Suppressor macrophage treated with lipopolysaccharide for 1 hour (primary cell): ENCODE results near the gene GRID2.
"Not testable (repeated sequence)": the region's sequence is repeated elsewhere in the genome, so short reads cannot be mapped to it uniquely, and the experiment has no call there.

ENCODE experiments used
- DNase-seq, 3 donors: peaks; one replicate each; pipeline ENCODE4 v3.0.0-alpha.2; 2020 to 2022

Gene GRID2

DNA sequence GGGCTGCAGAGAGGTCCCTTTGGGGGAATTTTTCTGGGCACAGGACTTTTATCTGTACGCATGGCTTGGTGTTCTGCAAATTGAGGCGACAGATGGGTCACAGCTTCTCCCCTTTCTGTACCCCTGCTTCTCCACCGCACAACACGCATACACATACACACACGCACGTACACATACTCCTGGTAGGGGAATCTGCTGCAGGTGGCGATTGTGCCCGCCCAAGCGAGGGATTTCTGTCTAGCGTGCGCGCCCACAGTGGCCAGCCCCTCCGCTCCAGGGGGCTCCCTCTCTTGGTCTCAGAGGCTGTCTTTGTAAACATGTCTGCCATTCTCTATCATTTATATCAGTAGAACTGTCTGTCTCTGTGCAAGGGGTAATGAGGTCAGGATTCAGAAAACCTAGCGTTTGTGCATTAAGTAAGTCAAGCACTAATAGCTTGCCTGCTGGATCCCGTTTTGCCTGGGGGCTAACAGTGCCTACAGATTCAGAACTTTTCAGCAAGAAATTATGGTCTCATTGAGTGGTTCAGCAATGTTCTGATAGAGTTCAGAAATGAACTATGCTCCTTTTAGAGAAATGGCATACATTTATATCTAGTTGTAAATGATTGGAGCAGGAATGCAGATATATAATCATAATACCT, 2.2 kb downstream of the GRID2 start:
- no peak for DNase-seq

DNA sequence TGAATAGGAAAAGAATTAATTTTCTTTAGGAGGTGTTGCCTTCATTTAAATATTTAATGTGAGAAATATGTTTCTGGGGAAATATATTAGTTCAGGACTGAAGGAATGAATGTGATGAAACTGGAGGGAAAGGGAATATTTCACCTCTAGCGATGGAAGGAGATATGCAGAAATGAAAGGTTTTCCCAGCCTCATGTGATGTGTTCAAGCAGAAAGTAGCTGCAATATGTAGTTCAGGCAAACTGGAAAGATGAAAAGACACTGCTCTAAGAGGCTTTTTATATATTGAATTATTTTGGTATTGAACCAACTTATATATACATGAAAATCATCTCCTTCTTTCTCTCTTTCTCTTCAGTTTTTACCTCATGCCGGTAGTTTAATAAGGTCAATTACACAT, 3.4 kb downstream of the GRID2 start:
- no peak for DNase-seq

DNA sequence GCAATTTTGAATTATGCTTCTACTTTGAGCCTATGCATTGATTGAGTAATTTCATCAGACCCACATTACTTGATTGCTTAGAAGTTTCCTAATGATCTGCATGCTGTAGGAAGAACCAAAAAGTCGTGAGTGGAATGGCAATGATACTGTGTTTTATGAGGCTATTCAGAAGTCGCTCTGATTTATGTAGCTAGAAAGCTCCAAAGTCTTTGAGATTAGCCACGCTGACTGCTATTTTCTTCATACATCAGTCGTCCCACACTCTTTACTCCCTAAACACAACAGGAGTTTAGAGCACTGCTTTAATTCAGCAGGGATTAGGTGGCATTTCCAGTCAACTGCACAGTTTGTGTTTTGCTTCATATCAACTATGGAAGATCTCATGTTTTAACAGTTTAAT, 4.1 kb downstream of the GRID2 start:
- no peak for DNase-seq

DNA sequence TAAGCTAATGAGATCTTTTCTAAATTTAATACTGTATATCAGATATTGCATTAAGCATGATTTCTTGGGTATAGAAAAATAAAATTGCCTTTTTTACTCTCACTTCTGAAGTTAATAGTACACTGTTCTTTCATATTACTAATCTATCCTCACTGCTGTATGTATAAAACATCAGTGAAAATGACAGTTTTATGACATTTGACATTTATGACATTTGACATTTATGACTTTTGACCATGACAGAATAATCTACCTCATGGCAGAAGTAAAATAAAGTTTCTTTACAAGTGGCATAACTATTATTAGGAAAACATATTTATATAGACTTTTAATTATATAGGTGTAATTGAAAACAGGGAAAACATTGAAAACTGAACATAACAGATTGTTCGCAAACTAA, 13.3 kb downstream of the GRID2 start:
- no peak for DNase-seq

DNA sequence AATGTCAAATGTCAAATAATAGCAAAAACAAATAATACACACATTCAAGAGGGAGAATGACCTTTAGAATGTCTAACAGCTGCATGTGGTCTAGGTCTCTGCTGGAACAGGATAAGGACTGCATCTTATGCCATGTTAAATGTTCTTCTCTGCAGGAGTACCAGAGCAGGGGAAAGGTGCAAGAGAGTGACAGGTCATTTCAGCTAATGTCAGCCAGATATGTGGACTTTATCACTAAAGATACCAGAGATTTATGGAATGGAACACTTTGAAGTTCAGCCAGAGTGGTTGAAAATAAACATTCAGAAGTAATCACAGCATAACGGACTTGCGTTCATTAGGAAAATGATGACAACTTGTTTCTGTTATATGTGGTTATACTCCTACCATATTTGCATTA, 24.3 kb downstream of the GRID2 start:
- DNase-seq: no peak

DNA sequence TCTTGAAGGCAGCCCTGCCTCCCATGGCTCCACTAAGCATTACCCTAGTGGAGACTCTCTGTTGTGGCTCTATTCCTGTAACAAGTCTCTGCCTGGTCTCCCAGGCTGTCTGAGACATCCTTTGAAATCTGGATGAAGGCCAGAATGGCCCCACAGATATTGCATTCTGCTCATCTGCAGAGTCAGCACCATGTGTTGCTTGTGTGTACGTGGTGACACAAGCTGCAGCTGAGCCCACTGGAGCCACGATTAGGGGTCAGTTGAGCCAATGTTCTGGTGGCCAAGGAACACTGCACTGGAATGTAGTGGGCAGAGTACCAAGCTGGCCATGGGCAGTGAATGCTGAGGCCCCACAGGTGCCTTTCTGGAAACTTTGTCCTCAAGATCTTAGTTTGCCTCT, 29.2 kb downstream of the GRID2 start:
- no peak for DNase-seq

DNA sequence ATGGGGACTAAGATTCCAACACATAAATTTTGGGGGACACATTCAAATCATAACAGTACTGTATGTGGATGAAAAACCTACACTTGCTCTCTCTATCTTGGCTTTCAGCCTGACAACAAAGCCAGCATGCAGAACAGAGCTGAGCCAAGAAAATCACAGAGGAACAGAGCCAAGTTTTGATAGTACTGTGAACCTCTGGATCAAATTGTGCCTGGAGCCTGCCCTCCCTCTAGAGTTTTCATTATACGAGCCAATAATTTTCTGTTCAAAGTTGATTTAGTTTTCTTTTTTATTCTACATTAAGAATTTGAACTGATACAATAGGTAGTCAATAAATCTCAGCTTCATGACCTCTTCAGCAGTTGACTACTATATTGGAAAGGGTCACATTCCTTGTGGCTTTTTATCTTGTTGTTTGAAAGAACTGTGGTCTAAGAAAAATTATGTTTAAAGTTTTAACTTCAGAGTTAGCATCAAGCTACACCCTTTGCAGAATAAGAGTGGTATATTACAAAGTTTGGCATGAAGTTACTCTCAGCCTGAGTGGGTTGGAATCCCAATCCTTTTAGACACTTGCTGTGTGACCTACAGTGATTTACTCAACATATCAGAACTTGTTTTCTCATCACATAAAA, 31.1 kb downstream of the GRID2 start:
- no peak for DNase-seq

DNA sequence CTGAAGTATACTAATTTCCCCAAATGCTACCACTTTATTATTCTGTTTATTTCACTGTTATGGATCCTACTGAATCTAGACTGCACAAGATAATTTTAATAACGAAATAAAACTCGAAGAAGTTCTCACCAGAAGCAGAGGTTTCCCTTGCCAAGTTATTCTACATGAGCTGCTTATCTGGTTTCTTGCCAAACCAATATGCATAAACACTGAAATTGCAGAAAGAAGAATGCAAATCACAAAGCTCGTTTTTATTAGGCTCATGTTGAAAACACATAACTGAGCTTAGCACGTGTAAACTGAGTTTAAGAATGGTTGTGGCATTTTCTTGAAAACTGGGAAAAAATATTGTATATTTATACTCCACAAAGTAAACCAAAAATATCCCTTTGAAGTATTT, 35.9 kb downstream of the GRID2 start:
- DNase-seq: no peak

DNA sequence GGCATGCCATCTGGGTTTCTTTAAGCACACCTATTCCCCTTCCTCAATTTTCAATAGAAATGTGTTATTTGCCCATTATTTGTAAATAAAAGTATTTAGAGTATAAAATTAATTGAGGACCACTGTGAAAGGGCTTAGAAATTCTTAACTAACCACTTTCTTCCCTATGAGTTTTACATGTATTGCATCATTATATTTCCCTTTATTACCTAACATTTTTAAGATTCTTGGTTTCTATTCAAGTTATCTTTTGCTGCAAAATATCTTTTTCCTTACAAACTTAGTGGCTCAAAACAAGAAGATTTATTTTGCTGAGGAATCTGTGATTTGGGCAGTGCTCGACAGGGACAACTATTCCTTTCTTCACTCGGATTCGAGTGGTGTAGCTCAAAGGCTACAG, 40.5 kb downstream of the GRID2 start:
- DNase-seq: no peak

DNA sequence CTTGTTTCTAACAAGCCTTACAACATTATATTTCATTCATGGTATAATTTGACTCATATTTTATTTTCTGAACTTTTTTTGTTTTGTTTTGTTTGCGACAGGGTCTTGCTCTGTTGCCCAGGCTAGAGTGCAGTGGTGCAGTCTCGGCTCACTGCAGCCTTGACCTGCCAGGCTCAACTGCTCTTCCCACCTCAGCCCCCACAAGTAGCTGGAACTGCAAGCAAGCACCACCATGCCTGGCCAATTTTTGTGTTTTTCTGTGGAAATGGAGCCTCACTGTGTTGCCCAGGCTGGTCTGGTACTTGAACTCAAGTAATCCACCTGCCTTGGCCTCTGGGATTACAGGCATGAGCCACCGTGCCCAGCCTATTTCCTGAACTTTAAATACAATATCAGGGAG, 42.5 kb downstream of the GRID2 start:
- DNase-seq: no peak

DNA sequence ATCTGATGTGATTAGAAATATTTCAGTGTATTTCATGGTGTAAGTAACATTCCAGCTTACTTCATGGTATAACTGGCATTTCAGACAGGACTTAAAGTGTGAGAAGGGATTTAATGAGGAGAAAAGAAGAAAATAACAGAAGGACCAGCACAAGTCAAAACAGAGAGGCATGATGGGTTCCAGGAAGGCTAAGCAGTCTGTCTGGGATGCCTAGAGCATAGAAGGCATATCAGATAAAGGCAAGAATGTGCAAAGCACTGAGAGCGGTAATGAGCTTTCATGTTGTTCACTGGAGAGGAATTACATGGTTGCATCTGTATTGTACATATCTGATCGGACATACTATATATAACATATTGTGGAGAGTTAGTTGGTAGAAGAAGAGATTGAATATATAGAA, 54.2 kb downstream of the GRID2 start:
- DNase-seq: no peak

DNA sequence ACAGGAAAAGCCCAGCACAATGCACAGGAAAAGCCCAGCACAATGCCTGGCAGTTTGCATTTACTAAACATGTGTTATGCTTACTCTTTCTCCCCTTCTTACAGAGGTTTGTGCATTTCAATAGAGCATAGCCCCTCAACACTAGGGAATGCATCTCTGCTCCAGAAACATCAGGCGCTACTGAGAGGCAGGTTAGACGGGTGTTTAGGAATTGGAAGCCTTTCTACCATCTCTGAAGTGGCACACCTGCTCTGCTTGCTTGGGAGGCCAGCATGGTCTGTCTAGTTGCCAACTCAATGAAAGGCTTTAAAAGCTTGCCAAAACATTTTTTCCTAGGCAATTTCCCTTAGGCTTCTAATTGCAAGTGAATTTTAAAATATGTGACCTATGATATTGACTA, 55.7 kb downstream of the GRID2 start:
- no peak for DNase-seq

DNA sequence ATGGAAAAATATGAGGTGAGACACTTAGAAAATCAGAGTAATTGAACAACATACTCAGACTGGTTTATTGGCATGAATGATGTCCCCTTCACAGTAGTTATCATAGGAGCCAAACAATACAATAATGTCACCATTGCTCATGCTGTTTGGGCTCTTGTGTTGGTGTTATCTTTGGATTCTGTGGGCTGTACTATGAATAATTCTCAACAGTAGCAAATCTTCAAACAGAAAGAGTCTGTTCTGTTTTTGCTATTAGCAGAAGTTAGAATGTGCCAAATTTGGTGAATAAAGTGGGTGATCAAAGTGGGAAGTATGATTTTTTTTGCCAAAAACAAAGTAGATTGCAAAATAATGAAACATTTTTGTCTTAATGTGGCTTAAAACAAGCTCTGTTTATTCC, 58.3 kb downstream of the GRID2 start:
- DNase-seq: no peak

DNA sequence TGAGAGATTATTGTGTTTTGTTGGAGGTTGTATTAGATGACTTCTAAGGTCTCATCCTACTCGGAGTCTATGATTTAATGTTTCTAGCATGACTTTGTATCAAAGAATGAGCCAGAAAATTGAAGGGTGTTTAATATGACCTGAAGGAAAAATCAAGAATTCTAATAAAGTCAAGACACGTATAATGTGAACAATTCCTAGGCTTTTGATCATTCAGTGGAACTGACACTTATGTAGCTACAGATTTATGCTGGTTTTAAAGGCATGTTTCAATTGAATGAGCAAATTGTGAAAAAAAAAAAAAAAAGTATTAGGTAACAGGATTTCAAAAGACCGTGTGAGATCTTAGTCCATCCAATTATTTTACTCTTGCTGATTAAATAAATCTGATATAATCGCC, 64.9 kb downstream of the GRID2 start:
- DNase-seq: no peak

DNA sequence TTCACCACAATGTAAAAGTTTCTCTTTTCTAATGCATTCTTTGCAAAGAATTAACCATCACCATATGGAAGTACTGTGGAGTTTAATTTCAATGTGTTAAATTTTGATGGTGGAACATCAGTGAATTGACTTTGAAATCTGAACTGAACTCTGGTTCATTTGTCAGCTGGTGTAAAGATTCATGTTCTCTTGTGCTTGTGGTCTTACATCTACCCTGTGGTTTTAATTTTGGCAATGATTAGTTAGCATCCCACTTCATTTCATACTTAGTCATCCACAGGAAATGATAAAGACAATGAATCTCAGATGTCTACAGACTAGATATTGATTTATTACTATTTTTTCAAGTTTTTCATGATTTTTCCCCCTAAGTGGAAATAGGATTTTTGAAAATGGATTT, 77.8 kb downstream of the GRID2 start:
- no peak for DNase-seq

DNA sequence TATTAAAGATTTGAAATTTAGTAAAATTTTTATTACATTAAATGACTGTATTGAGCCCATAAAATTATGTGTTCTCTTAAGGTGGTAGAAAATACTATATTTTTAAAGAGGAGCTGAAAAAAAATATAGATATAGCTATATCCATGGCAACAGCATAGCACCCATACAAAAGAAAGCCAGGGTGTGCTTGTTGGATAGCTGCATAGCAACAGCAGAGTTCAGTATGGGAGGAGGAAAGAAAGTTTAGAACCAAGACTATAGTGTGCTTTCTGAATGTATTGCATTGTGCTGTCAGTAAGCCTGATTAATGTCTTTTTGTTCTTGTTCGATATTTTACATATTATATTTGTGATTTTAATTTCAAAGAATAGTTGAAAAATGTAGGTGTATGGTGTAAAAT, 78.4 kb downstream of the GRID2 start:
- DNase-seq: no peak

DNA sequence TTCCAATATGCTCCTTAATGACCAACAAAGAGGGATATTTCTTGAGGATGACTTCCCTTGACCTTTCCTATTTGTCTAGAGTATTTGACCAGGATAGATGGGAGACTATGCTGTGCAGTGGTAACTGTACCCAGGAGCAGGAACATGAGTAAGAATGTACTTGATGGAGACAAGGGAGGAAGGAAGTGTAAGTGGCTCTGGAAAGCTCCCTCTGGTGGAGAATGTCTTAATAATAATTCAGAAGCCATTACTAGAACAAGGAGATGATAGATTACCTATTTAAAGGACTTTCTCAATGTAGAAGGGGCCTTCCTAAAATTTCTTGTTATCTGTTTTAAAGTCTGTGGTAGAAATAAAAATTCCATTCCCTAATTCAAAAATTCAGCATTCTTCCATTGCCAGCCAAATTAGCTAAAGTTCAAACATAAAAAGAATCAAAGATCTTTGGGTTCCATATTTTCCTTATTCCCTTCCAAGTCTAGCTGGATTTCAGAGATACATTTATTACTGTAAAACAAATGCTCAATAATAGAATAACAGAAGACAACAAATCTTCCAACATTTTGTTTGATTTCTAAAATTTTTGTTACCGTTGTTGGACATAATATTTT, 83.8 kb downstream of the GRID2 start:
- peak; percentile 50 to 60 (median 57) for DNase-seq

DNA sequence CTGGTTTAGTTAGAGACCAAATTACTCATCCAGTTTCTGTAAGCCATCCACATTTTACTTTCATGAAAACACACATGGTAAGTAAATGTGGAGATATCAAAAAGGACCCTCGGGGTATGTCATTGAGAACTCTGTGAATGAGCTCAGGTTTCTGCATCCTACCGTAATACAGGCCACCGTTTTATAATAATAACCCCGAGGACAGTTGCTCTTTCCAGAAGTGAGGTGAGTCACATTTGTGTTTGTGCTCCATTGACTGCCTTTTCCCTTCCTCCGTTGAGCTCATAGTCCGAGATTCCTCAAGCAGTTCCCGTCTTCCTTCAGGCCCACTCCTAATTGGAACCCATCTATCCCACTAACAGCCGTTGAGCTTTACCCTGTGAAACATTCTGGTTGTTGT, 95.3 kb downstream of the GRID2 start:
- DNase-seq: no peak

DNA sequence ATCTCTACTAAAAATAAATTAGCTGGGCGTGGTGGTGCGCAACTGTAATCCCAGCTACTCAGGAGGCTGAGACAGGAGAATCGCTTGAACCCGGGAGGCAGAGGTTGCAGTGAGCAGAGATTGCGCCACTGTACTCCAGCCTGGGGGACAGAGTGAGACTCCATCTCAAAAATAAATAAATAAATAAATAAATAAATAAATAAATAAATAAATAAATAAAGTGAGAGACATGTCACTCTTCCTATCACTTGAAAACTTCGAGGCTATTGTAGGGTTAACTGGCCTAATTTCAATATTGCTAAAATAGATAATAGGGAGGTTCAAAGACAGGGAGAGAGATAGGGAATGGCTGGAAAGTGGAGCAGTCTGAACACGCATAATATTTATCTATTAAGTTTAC, 99.8 kb downstream of the GRID2 start:
- not testable (repeated sequence) for DNase-seq

DNA sequence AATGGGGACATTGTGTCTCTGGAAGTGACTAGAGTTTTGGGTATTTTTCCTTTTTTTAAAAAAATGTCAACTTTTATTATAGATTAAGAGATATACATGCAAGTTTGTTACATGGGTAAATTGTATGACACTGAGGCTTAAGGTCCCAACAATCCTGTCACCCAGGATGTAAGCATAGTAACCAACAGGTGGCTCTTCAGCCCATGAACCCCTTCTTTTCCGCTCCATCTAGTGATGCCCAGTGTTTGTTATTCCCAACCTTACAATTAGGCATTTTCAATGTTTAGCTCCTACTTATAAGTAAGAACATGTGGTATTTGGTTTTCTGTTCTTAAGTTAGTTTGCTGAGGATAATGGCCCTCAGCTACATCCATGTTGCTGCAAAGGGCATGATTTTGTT, 102.7 kb downstream of the GRID2 start:
- no peak for DNase-seq

DNA sequence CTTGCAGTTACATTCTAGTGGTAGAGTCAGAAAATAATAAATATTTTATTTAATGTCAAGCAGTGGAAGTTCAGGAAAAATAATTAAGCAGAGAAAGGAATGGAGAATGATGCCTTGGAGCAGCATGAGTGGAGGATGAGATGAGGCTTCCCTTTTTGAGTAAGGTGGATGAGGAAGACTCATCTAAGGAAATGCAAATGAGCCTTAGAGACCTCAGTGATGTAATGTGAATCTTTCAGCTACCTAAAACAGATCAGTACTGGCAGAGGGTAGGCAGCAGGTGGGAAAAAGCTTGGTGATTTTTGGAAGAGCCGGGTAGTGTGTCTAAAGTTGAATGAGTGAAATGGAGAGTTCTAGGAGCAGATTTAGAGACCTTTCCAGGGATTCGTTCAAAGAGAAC, 118.2 kb downstream of the GRID2 start:
- DNase-seq: no peak

DNA sequence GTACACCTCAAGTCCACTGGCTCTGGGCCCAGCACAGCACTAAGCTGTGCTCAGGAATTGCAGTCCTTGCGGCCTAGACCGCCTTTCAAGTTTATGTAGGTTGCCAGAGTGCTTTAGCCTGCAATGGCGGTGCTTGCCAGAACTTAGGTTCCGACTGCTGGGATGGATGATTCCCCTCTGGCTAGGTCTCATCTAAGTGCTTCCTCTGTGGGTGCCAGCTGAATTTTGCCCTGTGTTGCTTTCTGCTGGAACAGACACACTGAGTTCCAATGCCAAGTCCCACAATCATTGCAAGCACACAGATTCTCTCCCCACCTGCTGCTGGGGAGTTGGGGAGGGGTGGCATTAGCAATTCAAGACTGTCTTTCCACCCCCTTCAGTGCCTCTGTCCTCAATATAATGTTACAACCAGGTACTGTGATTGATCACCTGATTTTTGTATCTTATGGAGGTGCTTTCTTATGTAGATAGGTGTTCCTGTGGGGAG, 129.5 kb downstream of the GRID2 start:
- DNase-seq: no peak

DNA sequence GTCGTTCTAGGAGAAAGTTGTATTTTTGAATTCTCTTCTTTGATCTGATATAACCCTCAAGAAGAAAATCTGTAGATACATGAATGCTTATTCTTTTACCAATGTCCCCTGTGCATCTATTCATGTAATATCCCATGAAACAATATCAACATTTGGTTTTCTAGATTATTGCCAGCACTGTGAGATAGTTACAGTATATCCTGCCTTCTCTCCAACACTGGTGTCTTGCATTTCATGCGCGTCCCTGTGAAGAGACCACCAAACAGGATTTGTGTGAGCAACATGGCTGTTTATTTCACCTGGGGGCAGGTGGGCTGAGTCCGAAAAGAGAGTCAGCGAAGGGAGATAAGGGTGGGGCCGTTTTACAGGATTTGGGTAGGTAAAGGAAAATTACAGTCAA, 135.0 kb downstream of the GRID2 start:
- not testable (repeated sequence) for DNase-seq

DNA sequence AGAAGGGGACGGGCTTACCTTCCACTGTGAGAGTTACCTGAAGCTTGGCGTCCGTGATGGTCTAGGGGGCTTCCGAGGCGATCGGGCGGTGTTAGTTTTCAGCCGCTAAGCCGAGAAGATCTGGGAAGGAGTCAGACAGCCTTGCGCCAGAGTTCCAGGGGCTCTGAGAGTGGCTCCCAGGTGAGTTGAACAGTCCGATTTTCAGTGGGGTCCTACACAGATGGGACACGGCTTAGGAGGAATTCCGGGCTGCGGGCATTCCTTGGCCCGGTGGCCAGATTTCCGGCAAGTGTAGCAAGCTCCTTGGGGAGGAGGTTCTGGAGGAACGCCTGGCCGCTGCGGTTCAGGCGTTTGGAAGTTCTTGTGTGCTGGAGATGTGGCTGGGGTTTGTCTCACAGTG, 138.4 kb downstream of the GRID2 start:
- not testable (repeated sequence) for DNase-seq
